Daoy (cell line): ENCODE results near the gene DOCK6. TPM values are rescaled to one million over a fixed set of nuclear protein-coding genes. Genes with fewer than 3 reads are reported as not detected.

Experiments used
- DNase-seq: peaks from one replicate; pipeline ENCODE4 v3.0.0-alpha.2; 2015; ENCODE audit warnings: low read depth
- total RNA-seq: library from RNA; depleted of rRNA; stranded (reverse); fragments of >200 nt; shearing (Covaris generic); gene quantifications from 2 replicates; pipeline ENCODE4 v1.2.3, GENCODE V29; 2014

The DOCK6 gene
- total RNA-seq, 1 experiment from 2014 or later = 4.3 TPM

DNA sequence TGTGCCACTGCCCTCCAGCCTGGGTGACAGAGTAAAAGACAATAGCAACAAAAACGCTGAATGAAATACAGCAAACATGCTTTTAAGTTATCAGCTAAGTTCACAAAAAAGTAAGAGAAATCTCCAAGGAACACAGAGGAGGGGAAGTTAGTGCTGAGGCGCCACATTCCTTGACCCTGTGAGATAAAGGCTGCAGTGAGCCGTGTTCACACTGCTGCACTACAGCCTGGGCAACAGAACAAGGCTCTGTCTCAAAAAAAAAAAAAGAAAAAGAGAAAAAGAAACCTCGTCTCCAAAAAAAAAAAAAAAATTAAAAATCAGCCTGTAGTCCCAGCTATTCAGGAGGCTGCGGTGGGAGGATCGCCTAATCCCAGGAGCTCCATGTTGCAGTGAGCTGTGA lies 16.3 kb upstream of the DOCK6 start:
- DNase-seq = no peak

GRCh38 chr19:11274533-11275086 lies 12.3 kb upstream of the DOCK6 start:
- DNase-seq = no peak

DNA sequence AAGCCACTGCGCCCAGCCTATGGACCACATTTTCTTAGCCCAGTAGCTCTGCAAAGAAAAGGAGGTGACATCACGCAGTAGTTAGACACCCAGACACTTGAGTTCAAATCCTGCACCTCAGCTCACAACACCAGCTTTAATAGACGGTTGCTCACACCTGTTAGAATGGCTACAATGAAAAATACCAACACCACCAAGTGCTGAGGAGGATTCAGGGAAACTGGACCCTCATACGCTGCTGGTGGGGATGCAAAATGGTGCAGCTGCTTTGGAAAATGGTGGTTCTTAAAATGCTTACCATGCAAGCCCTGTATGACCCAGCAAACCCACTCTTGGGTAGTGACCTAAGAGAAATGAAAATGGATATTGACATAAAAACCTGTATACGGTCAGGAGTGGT lies 11.7 kb upstream of the DOCK6 start:
- DNase-seq = no peak

DNA sequence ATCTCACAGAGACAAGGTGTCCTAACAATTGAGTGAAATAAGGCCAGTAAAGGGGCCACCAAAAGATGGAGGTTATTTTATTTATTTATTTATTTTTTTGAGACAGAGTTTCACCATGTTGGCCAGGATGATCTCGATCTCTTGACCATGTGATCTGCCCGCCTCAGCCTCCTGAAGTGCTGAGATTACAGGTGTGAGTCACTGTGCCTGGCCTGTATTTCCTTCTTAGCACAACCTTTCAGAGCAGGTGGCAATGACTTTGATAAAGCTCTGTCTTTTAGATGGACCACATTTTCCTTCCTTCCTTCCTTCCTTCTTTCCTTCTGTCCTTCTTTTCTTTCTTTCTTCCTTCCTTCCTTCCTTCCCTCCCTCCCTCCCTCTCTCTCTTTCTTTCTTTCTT lies 11.0 kb upstream of the DOCK6 start:
- no peak for DNase-seq

- DNase-seq = no peak
Measured at GRCh38 chr19:11269408-11269807, 7.1 kb upstream of the DOCK6 start.

- peak; percentile 72 for DNase-seq
Measured at GRCh38 chr19:11268783-11269267, 6.5 kb upstream of the DOCK6 start.

DNA sequence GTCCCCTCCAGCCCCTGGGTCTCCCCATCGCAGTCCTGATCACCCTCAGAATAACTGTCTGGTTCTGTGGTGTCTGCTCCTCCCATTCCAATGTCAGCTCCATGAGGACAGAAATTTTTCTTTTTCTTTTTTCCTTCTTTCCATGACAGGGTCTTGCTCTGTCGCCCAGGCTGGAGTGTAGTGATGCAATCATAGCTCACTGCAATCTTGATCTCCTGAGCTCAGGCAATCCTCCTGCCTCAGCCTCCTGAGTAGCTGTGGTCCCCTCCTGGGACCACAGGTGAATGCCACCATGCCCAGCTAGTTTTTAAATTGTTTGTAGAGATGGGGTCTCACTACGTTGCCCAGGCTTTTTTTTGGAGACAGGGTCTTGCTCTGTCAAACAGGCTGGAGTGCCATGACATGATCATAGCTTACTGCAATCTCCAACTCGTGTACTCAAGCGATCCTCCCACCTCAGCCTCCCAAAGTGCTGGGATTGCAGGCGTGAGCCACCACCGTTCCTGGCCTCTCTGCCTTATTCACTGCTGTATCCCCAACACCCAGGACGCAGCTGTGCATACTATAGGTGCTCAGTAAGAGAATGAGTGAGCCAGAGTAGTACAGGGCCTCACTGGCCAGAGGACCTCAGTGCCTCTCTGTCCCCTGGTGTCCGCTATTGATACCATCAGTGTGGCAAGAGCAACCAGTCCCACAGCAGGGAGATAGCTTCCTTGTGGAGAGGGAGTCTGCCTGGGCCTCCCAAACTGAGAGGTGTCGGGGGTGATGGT lies 5.2 kb upstream of the DOCK6 start:
- no peak for DNase-seq

DNA sequence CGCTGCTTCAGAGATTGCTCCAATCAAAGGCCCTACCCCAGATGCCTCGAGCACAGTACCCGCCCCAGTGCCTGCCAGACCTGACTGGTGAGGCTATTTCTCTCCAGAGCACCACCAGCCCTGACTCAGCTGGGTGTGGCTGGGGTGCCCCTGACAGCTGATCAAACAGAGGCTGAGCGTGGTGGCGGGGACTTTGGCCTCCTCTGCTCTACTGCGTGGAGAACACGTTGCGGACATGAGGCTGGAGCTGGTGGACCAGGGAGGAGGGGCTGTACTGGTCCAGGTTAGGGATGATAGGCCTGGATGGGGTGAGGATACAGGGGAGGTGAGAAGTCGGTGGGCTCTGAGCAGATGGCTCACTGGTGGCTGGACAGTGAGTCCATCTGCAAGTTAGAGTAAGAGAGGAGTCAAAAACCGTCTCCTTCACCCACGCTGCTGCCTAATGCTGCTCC lies 3.5 kb upstream of the DOCK6 start:
- DNase-seq = peak; percentile 76

DNA sequence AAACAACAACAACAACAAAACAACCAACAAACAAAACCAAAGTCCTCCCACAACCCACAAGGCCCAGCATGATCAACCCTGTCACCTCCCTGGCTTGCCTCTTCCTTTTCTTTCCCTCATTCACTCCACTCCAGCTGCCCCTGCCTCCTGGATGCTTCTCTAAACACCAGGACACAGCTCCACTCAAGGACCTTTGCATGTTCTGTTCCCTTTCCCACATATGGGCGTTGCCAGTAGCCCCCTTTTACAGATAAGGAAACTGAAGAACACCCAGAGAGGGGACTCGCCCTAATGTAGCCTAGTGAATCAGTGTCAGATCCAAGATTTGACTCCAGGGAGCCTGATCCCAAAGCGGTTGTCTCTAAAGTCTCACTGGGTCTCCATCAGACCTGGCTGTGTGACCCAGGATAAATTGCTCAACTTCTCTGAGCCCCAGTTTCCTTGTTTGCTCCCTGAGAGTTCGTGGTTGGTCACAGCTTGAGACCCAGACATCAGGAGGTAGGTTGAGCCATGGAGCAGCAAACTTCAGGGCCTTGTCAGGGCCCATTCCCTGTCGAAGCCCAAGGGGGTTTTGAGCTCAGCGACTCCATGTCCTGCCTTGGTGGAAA lies 3.0 kb upstream of the DOCK6 start:
- no peak for DNase-seq

DNA sequence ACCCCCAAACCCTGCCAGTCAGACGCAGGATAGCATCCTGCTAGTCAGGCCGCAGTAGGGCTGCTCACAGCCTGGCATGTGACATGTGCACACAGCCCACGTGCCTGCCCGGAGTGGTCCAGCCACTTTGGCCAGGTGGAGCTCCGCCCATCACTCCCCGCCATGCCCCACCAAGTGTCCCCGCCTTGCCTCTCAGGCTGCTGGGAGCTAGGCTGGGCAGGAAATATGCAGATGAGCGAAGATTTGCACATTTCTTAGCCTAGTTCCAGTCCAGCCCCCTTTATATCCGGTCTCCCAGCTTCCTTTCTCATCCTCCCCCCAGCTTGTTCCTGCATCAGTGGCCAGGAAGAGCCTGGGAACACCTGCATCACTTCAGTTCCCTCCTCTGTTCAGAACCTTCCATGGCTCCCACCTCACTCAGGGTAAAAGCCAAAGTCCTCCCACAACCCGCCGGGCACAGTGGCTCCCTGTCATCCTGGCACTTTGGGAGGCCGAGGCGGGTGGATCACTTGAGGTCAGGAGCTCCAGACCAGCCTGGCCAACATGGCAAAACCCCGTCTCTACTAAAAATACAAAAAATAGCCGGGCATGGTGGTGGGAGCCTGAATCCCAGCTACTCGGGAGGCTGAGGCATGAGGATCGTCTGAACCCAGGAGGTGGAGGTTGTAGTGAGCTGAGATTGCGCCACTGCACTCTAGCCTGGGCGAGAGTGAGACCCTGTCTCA lies 2.3 kb upstream of the DOCK6 start:
- peak; percentile 32 for DNase-seq

DNA sequence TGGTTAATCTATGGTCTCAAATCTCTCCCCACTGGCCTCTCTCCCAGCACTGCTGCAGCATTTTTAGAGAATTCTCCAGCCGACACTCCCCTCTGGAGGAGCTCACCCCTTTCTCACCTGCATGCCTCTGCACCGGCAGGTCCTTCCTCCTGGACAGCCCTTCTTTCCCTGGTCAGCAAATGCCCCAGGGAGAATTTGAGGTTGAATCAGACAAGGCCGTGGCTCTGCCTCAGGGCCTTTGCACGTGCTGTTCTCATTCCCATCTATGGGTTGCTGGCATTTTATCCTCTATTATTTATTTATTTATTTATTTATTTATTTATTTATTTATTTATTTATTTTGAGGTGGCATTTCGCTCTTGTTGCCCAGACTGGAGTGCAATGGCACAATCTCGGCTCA lies 1.4 kb upstream of the DOCK6 start:
- DNase-seq = no peak

GRCh38 chr19:11261431-11261970 lies 823 bp downstream of the DOCK6 start:
- DNase-seq = no peak

- no peak for DNase-seq
Measured at GRCh38 chr19:11260996-11261395, 1.3 kb downstream of the DOCK6 start.

DNA sequence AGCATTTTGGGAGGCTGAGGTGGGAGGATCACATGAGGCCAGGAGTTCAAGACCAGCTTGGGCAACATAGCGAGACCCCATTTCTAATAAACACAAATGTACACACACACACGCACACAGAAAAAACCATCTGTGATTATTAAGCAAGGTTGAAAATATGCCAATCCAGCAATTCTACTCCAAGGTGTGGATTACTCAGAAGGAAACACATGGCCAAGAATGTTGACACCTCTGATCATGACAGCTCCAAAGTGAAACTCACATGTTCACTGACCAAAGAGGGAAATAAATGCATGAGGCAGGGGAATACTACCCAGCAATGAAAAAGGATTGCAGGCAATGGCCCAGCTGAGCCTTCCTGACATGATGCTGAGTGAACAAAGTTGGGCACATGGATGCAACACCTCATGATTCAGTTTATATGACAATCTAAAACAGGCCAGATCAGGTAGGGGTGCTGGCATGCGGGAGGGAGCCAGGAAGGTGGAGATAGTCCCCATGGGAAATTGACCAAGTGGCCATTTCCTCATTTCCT lies 4.4 kb downstream of the DOCK6 start:
- no peak for DNase-seq

DNA sequence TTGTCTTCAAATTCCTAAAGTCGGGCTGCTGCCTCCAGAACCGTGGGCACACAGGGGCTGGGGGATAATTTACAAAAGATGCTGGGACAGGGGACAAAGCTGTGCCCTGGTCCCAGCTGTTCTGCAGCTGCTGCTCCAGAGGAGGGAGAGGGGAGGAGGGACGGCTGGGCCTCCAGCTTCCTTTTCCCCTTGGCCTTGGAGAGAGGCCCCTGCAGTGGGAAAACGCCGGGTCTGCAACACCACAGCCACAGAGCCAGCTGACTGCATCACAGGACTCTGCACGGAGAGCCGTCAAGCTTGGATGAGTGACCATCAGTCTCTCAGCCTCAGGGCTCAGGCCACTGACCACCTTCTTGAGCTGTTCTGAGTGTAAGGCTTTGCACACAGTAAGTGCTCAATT lies 6.1 kb downstream of the DOCK6 start:
- no peak for DNase-seq

DNA sequence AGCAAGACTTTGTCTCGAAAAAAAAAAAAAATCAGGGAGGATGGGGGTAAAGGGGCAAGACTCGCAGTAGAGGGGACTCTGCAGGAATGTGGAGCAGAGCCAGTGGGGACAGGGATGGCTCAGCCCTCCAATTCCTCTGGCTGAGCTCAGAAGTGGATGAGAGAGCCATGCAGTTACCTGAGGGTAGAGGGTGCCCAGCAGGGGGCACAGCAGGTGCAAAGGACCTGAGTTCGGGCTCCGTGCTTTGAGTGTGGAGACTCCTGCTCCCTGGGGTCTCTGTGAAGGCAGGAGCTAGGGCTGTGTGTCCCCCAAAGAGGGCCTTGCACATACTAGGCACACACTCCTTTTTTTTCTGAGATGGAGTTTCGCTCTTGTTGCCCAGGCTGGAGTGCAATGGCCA lies 7.7 kb downstream of the DOCK6 start:
- no peak for DNase-seq

- DNase-seq = no peak
Measured at GRCh38 chr19:11252665-11253355, 9.5 kb downstream of the DOCK6 start.

DNA sequence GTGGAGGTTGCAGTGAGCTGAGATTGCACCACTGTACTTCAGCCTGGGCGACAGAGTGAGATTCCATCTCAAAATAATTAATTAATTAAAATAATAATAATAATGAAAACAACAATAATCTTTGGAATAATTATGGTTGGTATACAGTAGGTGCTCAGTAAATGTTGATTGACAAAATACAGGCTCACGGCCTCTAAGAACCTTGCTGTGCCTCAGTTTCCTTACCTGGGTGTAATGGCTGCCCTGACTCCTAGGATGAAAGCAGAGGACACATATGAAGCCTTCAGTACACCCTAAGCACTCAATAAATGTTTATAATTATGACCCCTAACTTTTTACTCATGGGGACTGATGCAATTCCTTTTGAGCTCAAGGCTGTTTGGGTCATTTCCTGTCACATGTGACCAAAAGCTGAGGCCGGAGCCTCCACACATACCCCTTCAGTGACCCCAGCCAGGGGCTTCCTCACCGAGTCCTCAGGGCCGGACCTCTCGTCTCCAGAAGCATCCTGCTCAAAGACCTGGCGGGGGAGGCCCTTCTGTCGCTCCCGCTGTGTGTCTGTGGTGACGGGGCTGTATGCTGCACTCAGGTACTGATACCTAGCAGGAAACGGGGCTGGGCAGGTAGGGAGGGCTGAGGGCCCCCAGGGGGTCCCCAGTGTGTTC lies 10.5 kb downstream of the DOCK6 start:
- DNase-seq = no peak

- no peak for DNase-seq
Measured at GRCh38 chr19:11251217-11251616, 11.1 kb downstream of the DOCK6 start.

DNA sequence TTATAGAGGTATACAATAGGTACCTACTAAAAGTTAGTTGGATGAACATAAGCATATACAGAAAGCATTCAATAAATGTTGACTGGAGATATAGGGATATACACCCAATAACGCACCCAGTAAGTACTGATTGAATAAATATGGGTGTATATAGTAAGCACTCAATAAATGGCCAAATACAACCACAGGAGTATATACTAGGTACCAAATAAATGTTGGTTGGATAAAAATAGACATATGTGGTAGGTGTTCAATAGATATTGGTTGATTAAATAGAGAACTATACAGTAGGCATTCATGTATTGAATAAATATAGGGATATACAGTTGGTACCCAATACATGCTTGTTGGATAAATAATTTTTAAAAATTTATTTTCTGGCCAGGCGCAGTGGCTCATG lies 13.5 kb downstream of the DOCK6 start:
- DNase-seq = no peak

- no peak for DNase-seq
Measured at GRCh38 chr19:11247934-11248333, 14.4 kb downstream of the DOCK6 start.
